HG02852 (cell line): ENCODE measurements around the gene THSD4.
"Not testable (repeated sequence)": the region's sequence is repeated elsewhere in the genome, so short reads cannot be mapped to it uniquely, and the experiment has no call there.

ENCODE experiments used
- ATAC-seq: cut with Tn5 transposase; IDR thresholded peaks from one replicate; pipeline ENCODE4 v1.9.1; 2021; ENCODE audit warnings: mild to moderate bottlenecking, moderate library complexity; ENCODE audit not compliant: unreplicated experiment

The THSD4 gene

GRCh38 chr15:71146580-71146982, 31.3 kb downstream of the THSD4 start:
- ATAC-seq, result no peak

GRCh38 chr15:71148048-71148447, 32.8 kb downstream of the THSD4 start:
- ATAC-seq, result no peak

- no peak for ATAC-seq
Observed at GRCh38 chr15:71149646-71150557, 34.6 kb downstream of the THSD4 start.

GRCh38 chr15:71151081-71151480, 35.8 kb downstream of the THSD4 start:
- no peak for ATAC-seq

GRCh38 chr15:71152542-71152941, 37.3 kb downstream of the THSD4 start:
- no peak for ATAC-seq

GRCh38 chr15:71153823-71154524, 38.7 kb downstream of the THSD4 start:
- no peak for ATAC-seq

- no peak for ATAC-seq
Observed at GRCh38 chr15:71154607-71155200, 39.4 kb downstream of the THSD4 start.

- ATAC-seq, result no peak
Observed at GRCh38 chr15:71155534-71155933, 40.3 kb downstream of the THSD4 start.

- ATAC-seq, result no peak
Observed at GRCh38 chr15:71160976-71161375, 45.7 kb downstream of the THSD4 start.

- no peak for ATAC-seq
Observed at GRCh38 chr15:71162309-71162708, 47.0 kb downstream of the THSD4 start.

GRCh38 chr15:71164606-71165005, 49.3 kb downstream of the THSD4 start:
- ATAC-seq, result not testable (repeated sequence)

- ATAC-seq, result no peak
Observed at GRCh38 chr15:71167445-71168165, 52.3 kb downstream of the THSD4 start.

GRCh38 chr15:71168166-71168834, 53.0 kb downstream of the THSD4 start:
- ATAC-seq, result no peak

GRCh38 chr15:71170163-71170562, 54.9 kb downstream of the THSD4 start:
- ATAC-seq, result no peak

GRCh38 chr15:71171195-71171594, 55.9 kb downstream of the THSD4 start:
- ATAC-seq, result no peak

- not testable (repeated sequence) for ATAC-seq
Observed at GRCh38 chr15:71174360-71174759, 59.1 kb downstream of the THSD4 start.

- no peak for ATAC-seq
Observed at GRCh38 chr15:71180986-71181853, 65.9 kb downstream of the THSD4 start.

- ATAC-seq, result no peak
Observed at GRCh38 chr15:71182522-71182921, 67.3 kb downstream of the THSD4 start.

- ATAC-seq, result no peak
Observed at GRCh38 chr15:71183063-71183462, 67.8 kb downstream of the THSD4 start.

GRCh38 chr15:71185706-71186105, 70.4 kb downstream of the THSD4 start:
- ATAC-seq, result no peak
